HepG2 (cell line): ENCODE data around the gene TEKTIP1. TPM values are rescaled to one million over a fixed set of nuclear protein-coding genes. Genes with fewer than 3 reads are reported as not detected.

Experiments
- ATAC-seq: fragments of 200-7000 bp; cut with Tn5 transposase; 3 replicates; pipeline ENCODE4 v1.9.1; 2020; ENCODE audit warnings: mild to moderate bottlenecking, moderate library complexity
- BruUV-seq: library from RNA; stranded (reverse); fragments of 400-500 nt; replicated peaks from 2 replicates; lab custom pipeline; 2021; lab: Mats Ljungman, UMichigan
- CTCF ChIA-PET: fragments of 300-600 bp; formaldehyde crosslinking; extraction: SDS; loops from one replicate; lab custom pipeline; 2021; ENCODE audit warnings: low total read pairs, inconsistent platforms, low intra/inter-chr PET ratio; lab: Yijun Ruan, JAX
- POLR2A ChIA-PET: fragments of 350-600 bp; sonication (Branson Sonifier 250); formaldehyde crosslinking; loops from one replicate; lab custom pipeline; 2020; ENCODE audit warnings: antibody characterized with exemption, inconsistent platforms; lab: Yijun Ruan, JAX
- DNase-seq: peaks from one replicate; pipeline ENCODE4 v3.0.0-alpha.2; 2015; ENCODE audit warnings: low spot score
- FAIRE-seq: peaks from 3 replicates; lab custom pipeline; 2011; peaks lifted over from hg19 to GRCh38; lab: Jason Lieb, UNC
- H2AFZ ChIP-seq: one replicate; pipeline ENCODE4 v1.6.1; 2011; ENCODE audit warnings: low read length, inconsistent platforms
- H3K27ac ChIP-seq: fragments of 300-600 bp; 3 replicates; pipeline ENCODE4 v1.8.0; 2011; ENCODE audit warnings: mixed run types, mild to moderate bottlenecking, mixed read lengths, low read length, inconsistent platforms; ENCODE audit not compliant: insufficient read depth; ENCODE audit errors: extremely low read length
- H3K27me3 ChIP-seq, 2 experiments: fragments of 200-600 bp in 1 of 2; 2 replicates in 1 of 2; 3 replicates in 1 of 2; pipeline versions ENCODE4 v1.6.0 to v1.8.0; 2011; ENCODE audit warnings: low read length in 2 of 2, mild to moderate bottlenecking in 2 of 2, moderate library complexity in 2 of 2, inconsistent platforms in 1 of 2; ENCODE audit not compliant: insufficient read depth in 2 of 2, control insufficient read depth in 1 of 2
- H3K36me3 ChIP-seq, 2 experiments: fragments of 200-600 bp in 1 of 2; replicated peaks in 1 of 2; 2 replicates in 1 of 2; 3 replicates in 1 of 2; pipeline versions ENCODE4 v1.5.1 to v1.8.0; 2011; ENCODE audit warnings: low read length in 2 of 2, inconsistent platforms in 1 of 2; ENCODE audit not compliant: insufficient read depth in 2 of 2, control insufficient read depth in 1 of 2
- H3K4me1 ChIP-seq: 2 replicates; pipeline ENCODE4 v1.5.1; 2012; ENCODE audit warnings: low read length, inconsistent platforms; ENCODE audit not compliant: insufficient read depth
- H3K4me2 ChIP-seq: 2 replicates; pipeline ENCODE4 v1.6.0; 2011; ENCODE audit warnings: low read depth, low read length, inconsistent platforms
- H3K4me3 ChIP-seq, 3 experiments: fragments of 200-600 bp in 1 of 3; sonication (generic), shearing (Covaris generic) in 1 of 3; replicated peaks in 1 of 3; 2 replicates each; pipeline ENCODE4 v1.5.1; 2011 to 2016; ENCODE audit warnings: low read length in 3 of 3, inconsistent platforms in 2 of 3, low read depth in 2 of 3, mild to moderate bottlenecking in 2 of 3, control low read depth in 1 of 3, mixed read lengths in 1 of 3; ENCODE audit not compliant: insufficient read depth in 1 of 3
- H3K79me2 ChIP-seq: one replicate; pipeline ENCODE4 v1.6.1; 2011; ENCODE audit warnings: low read length, inconsistent platforms; ENCODE audit not compliant: insufficient read depth
- H3K9ac ChIP-seq: 2 replicates; pipeline ENCODE4 v1.6.0; 2011; ENCODE audit warnings: mild to moderate bottlenecking, low read depth, low read length, inconsistent platforms; ENCODE audit not compliant: insufficient read depth
- H3K9me3 ChIP-seq: 2 replicates; pipeline ENCODE4 v1.5.1; 2012; ENCODE audit warnings: mild to moderate bottlenecking, low read length
- H4K20me1 ChIP-seq: 2 replicates; pipeline ENCODE4 v1.6.0; 2011; ENCODE audit warnings: inconsistent platforms, mild to moderate bottlenecking, low read length, moderate library complexity; ENCODE audit not compliant: insufficient read depth
- HNRNPL ChIP-seq: fragments of 200-400 bp; formaldehyde crosslinking; IDR thresholded peaks from 2 replicates; pipeline ENCODE4 v1.6.1; 2017; ENCODE audit warnings: mild to moderate bottlenecking, low read depth, low read length
- MLLT10 ChIP-seq: sonication (generic); formaldehyde crosslinking; IDR thresholded peaks from 2 replicates; pipeline ENCODE4 v1.4.0; 2020; ENCODE audit warnings: missing genetic modification reagents
- NFE2 ChIP-seq: sonication (generic); formaldehyde crosslinking; IDR thresholded peaks from 2 replicates; pipeline ENCODE4 v1.4.0; 2020; ENCODE audit warnings: missing genetic modification reagents
- NR0B2 ChIP-seq: sonication (generic); formaldehyde crosslinking; IDR thresholded peaks from 2 replicates; pipeline ENCODE4 v1.4.0; 2020; ENCODE audit warnings: mild to moderate bottlenecking, missing genetic modification reagents
- ZMYM2 ChIP-seq: sonication (generic); formaldehyde crosslinking; IDR thresholded peaks from 2 replicates; pipeline ENCODE4 v1.8.0; 2022; ENCODE audit warnings: mild to moderate bottlenecking, missing genetic modification reagents
- ZNF225 ChIP-seq: sonication (generic); formaldehyde crosslinking; IDR thresholded peaks from 2 replicates; pipeline ENCODE4 v1.4.0; 2020; ENCODE audit warnings: mild to moderate bottlenecking, missing genetic modification reagents
- ZNF543 ChIP-seq: sonication (generic); formaldehyde crosslinking; IDR thresholded peaks from 2 replicates; pipeline ENCODE4 v1.4.0; 2020; ENCODE audit warnings: mild to moderate bottlenecking, missing genetic modification reagents
- ZNF691 ChIP-seq: sonication (generic); formaldehyde crosslinking; IDR thresholded peaks from 2 replicates; pipeline ENCODE4 v1.4.0; 2020; ENCODE audit warnings: missing genetic modification reagents, low read depth, mild to moderate bottlenecking, borderline replicate concordance
- WGBS: methylation state at CpG from one replicate; pipeline ENCODE4 v1.1.6; 2017; ENCODE audit warnings: low lambda C conversion rate; 5-methylcytosine and 5-hydroxymethylcytosine counted together
- in situ Hi-C: cut with HindIII; loops from 2 replicates; pipeline ENCODE4 v1.10.0; 2017; ENCODE audit warnings: low pct_unique_long_range_greater_than_20kb; ENCODE audit not compliant: extremely low pct_ligation_motif_present
- intact Hi-C: fragments of 100-400 bp; cut with micrococcal nuclease; formaldehyde crosslinking; loops from one replicate; pipeline ENCODE4 v1.10.0; 2022; ENCODE audit not compliant: unreplicated experiment
- polyA plus RNA-seq, 8 experiments: library from polyadenylated mRNA; depleted of rRNA in 3 of 8; stranded (reverse) in 7 of 8; unstranded in 1 of 8; fragments of >200 nt; fragmentation: Illumina TruSeq in 4 of 8; extraction: Trizol in 4 of 8; gene quantifications; 2 replicates each; pipeline versions ENCODE4 v1.2.1 to v1.2.3, GENCODE V29; 2011 to 2016; ENCODE audit warnings: low read depth in 4 of 8, missing spikeins in 1 of 8, mixed read lengths in 1 of 8; ENCODE audit not compliant: insufficient read depth in 1 of 8
- total RNA-seq, 5 experiments: library from RNA; depleted of rRNA; stranded (reverse); fragments of >200 nt; fragmentation: Illumina TruSeq; extraction: Trizol; gene quantifications; 2 replicates each; pipeline ENCODE4 v1.2.3, GENCODE V29; 2016; ENCODE audit warnings: low read depth in 1 of 5

The TEKTIP1 gene
- total and polyA plus RNA-seq, 2 of the 13 experiments (the other 11 are each of a cell fraction or from before 2014, with no cell fraction given) = not detected

GRCh38 chr19:3555653-3556422, 16.9 kb downstream of the TEKTIP1 start:
- H3K4me1 ChIP-seq = peaks cover 54% of the 10 kb centered on the region
- intact Hi-C loops (no loop called here), in situ Hi-C loops (no loop called here)
- H3K36me3 ChIP-seq = no peaks in the 10 kb centered on the region; a peak in 2 of 5 replicates
- H3K27ac ChIP-seq = no peak overlapping the region
- BruUV-seq = no TSS peak
- peak overlapping the region; percentile 87; the same call in 1 of the 2 replicates for H3K9ac ChIP-seq
- TF ChIP-seq MLLT10 (CRISPR knock-in tag) (no peak), ZNF691 (CRISPR knock-in tag) (no peak), NFE2 (CRISPR knock-in tag) (no peak), ZNF225 (CRISPR knock-in tag) (no peak), ZNF543 (CRISPR knock-in tag) (no peak), ZMYM2 (CRISPR knock-in tag) (0 out of 2 replicates have a peak, but pooled peaks have one; percentile 28), NR0B2 (CRISPR knock-in tag) (no peak), HNRNPL (peak; percentile 59; the same call in 1 of the 2 replicates)
- H3K79me2 ChIP-seq = peaks cover 14% of the 10 kb centered on the region
- no peak for ATAC-seq
- POLR2A ChIA-PET = no interaction called here
- DNase-seq = no peak
- H4K20me1 ChIP-seq = no peaks in the 10 kb centered on the region
- no peak overlapping the region for H2AFZ ChIP-seq
- CTCF ChIA-PET = no interaction called here
- FAIRE-seq = no peak
- 73% methylated on average over 11 of the region's 15 CpGs for WGBS
- H3K4me2 ChIP-seq = peak overlapping the region; percentile 96
- H3K9me3 ChIP-seq = no peaks in the 10 kb centered on the region
- no peaks in the 10 kb centered on the region for H3K27me3 ChIP-seq
- H3K4me3 ChIP-seq = peak overlapping the region; percentile 15 to 95 (median 91); a peak in 4 of 6 replicates
